Right cardiac atrium (tissue), 5 donors: ENCODE data around the gene UMAD1. TPM values are rescaled to one million over a fixed set of nuclear protein-coding genes. Genes with fewer than 3 reads are reported as not detected.

Experiments
- ATAC-seq, 2 donors: fragments of 200-7000 bp; cut with Tn5 transposase; one replicate each; pipeline versions ENCODE4 v1.8.0 to v1.9.1; 2020; ENCODE audit warnings: moderate library complexity in 2 of 2, mild to moderate bottlenecking in 1 of 2
- DNase-seq, 3 donors: peaks; one replicate each; pipeline ENCODE4 v3.0.0-alpha.2; 2020
- H3K27ac ChIP-seq: one replicate; pipeline ENCODE4 v1.5.1; 2013; ENCODE audit warnings: mild to moderate bottlenecking, low read length, control low read depth, moderate library complexity
- H3K27me3 ChIP-seq: one replicate; pipeline ENCODE4 v1.6.1; 2013; ENCODE audit not compliant: control insufficient read depth, insufficient read depth
- H3K4me1 ChIP-seq: one replicate; pipeline ENCODE4 v1.6.1; 2013; ENCODE audit warnings: low read length; ENCODE audit not compliant: control insufficient read depth, insufficient read depth
- H3K4me3 ChIP-seq: one replicate; pipeline ENCODE4 v1.5.1; 2013; ENCODE audit warnings: low read length, control low read depth
- H3K9me3 ChIP-seq: one replicate; pipeline ENCODE4 v1.6.1; 2013; ENCODE audit warnings: low read length; ENCODE audit not compliant: control insufficient read depth
- WGBS: extraction: QIAGEN DNeasy Blood & Tissue Kit; methylation state at CpG from one replicate; pipeline ENCODE4 v1.1.7; 2013; 5-methylcytosine and 5-hydroxymethylcytosine counted together
- intact Hi-C, 4 donors: fragments of 100-400 bp; cut with DNase I; formaldehyde crosslinking; loops; one replicate each; pipeline versions ENCODE4 v1.11.0 to v1.14.0; 2022 to 2023
- polyA plus RNA-seq: library from polyadenylated mRNA; stranded (reverse); fragments of 200-250 nt; gene quantifications from one replicate; pipeline ENCODE4 v1.2.3, GENCODE V29; 2013
- total RNA-seq, 4 donors: library from RNA; stranded (reverse); fragmentation: NEBNext Ultra II Directional; extraction: Animal tissue kit (Norgen Biotek cat#: 25700); gene quantifications; one replicate each; pipeline ENCODE4 v1.2.1, GENCODE V29; 2021
- donor health status: healthy with polysubstance abuse.
- donor health status: DM: no; HTN: yes; CAD: no.
- donor health status: DM: no; HTN: no; CAD: no.
- donor health status: DM: no; HTN: yes; CAD: no; lungs with severe emphysema.
- donor health status: DM: yes; HTN: yes; CAD: no.

The UMAD1 gene
- total and polyA plus RNA-seq, 5 donors, result 8.0 to 14.6 (median 12.8) TPM

DNA sequence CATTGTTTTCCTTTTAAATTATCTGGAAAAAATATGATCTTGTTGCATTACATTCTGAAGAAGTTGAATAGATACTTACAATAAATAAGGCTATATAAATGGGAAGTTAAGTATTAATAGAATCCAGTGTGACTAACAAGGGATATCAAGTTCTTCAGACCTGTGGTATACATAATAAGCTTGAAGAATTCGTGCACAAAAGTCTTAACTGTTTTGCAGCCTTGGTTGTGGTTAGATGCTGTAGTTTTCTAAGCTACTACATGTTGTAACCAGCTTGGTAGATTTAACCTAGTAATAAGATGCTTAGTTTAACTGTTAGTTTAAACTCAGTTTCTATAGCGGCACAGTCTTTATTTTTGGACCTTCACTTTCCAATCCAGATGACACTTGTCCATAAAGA lies 221.8 kb downstream of the UMAD1 start:
- WGBS, result 69% methylated on average over 2 of the region's 2 CpGs
- no peak overlapping the region for H3K4me3 ChIP-seq
- no peaks in the 10 kb centered on the region for H3K9me3 ChIP-seq
- H3K4me1 ChIP-seq, result no peaks in the 10 kb centered on the region
- no peak overlapping the region for H3K27ac ChIP-seq
- no peak for ATAC-seq
- intact Hi-C loops, result no loop called here
- no peak for DNase-seq
- H3K27me3 ChIP-seq, result no peaks in the 10 kb centered on the region

GRCh38 chr7:7867846-7868571 lies 227.5 kb downstream of the UMAD1 start:
- H3K4me1 ChIP-seq, result peaks cover 2% of the 10 kb centered on the region
- DNase-seq (peak in 1 of 3 donors; percentile 46), ATAC-seq (peak; percentile 64 to 85)
- intact Hi-C loops, result no loop called here
- H3K4me3 ChIP-seq, result no peak overlapping the region
- WGBS, result 55% methylated on average over 10 of the region's 10 CpGs
- no peaks in the 10 kb centered on the region for H3K9me3 ChIP-seq
- H3K27me3 ChIP-seq, result no peaks in the 10 kb centered on the region
- H3K27ac ChIP-seq, result no peak overlapping the region

DNA sequence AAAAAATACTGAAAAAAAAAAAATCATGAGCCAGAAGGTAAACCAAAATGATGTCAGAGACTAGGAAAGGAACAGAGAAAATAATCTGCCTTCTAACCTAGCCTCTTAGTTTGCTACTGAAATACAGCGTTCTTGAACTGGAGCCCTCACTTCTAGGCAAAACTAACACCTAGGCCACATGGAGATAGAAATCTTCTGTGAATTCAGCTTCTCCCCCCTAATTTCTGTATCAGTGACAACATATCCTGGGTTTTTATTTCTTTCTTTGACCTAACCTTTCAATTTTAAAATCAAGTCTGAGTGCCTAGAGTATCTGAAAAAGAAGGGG lies 228.0 kb downstream of the UMAD1 start:
- Histone ChIP-seq H3K27ac (no peak overlapping the region), H3K4me3 (no peak overlapping the region), H3K4me1 (peaks cover 2% of the 10 kb centered on the region), H3K27me3 (no peaks in the 10 kb centered on the region), H3K9me3 (no peaks in the 10 kb centered on the region)
- intact Hi-C loops, result no loop called here
- WGBS, result 65% methylated on average over 1 of the region's 1 CpG
- DNase-seq, result no peak
- peak in 1 of 2 donors; percentile 13 for ATAC-seq

- Histone ChIP-seq H3K4me3 (no peak overlapping the region), H3K4me1 (peaks cover 2% of the 10 kb centered on the region), H3K27ac (no peak overlapping the region), H3K9me3 (no peaks in the 10 kb centered on the region), H3K27me3 (no peaks in the 10 kb centered on the region)
- DNase-seq, result no peak
- intact Hi-C loops, result no loop called here
- 0% methylated on average over 1 of the region's 1 CpG for WGBS
- peak in 1 of 2 donors; percentile 49 for ATAC-seq
These were observed 228.5 kb downstream of the UMAD1 start for GRCh38 chr7:7869036-7869435.

DNA sequence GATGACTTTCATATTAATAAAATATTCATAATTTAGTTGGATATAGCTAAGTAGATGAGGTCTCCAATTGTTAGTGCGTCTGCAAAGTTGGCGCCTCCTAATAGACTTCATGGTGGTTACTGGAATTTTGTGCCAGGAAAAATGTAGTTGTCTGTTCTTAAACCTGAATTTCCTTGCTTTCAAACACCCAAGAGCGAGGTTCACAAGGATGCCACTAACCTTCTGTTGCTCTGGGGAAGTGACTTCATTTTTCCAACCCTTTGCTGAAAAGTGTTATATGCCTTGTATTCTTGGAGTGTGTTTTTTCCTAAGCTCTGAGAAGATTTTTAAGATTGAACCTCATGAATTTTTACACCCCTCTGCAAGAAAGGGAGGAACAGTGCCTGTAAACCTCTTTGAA lies 229.1 kb downstream of the UMAD1 start:
- Histone ChIP-seq H3K27me3 (no peaks in the 10 kb centered on the region), H3K4me3 (no peak overlapping the region), H3K27ac (no peak overlapping the region), H3K4me1 (peaks cover 2% of the 10 kb centered on the region), H3K9me3 (no peaks in the 10 kb centered on the region)
- no peak for DNase-seq
- intact Hi-C loops, result no loop called here
- ATAC-seq, result peak in 1 of 2 donors; percentile 34
- 90% methylated on average over 3 of the region's 3 CpGs for WGBS

DNA sequence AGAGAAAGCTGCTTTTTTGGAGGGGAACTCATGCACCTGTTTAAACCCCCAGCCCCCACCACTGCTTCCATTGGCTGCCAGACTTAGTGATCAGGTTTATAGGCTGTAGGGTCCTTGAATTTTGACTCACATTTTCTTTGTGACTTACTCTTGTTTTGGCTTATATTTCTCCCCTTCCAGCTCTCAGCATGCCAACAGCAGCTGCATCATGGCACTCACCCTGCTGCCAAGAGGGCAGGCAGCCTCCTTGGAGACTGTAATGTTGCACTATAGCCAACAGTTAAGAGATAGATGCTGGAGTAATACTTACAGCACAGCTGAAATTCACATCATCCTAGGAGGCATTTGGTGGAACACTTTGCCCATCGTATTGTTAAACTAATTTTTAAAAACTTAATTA lies 230.0 kb downstream of the UMAD1 start:
- ATAC-seq (no peak), DNase-seq (no peak)
- H3K9me3 ChIP-seq, result no peaks in the 10 kb centered on the region
- intact Hi-C loops, result no loop called here
- H3K4me1 ChIP-seq, result peaks cover 2% of the 10 kb centered on the region
- WGBS, result 77% methylated on average over 1 of the region's 1 CpG
- H3K27ac ChIP-seq, result no peak overlapping the region
- no peaks in the 10 kb centered on the region for H3K27me3 ChIP-seq
- no peak overlapping the region for H3K4me3 ChIP-seq

DNA sequence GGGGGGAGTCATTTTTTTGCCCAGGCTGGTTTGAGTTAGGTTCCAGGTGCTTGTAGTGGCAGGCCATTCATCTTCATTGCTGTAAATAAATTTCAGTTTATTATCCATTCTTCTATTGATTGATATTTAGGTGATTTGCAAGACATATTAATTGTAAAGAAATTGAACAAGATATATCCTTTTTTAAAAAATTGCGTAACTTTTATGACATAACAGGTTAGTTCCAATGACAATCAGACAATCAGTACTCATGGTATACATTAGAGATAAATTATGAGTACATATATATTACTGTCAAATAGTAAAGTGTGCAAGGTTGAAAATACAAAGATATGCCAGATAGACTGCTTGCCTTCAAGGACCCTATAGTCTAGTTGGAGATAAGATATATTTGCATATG lies 235.9 kb downstream of the UMAD1 start:
- no peak for ATAC-seq
- intact Hi-C loops, result no loop called here
- 98% methylated on average over 1 of the region's 1 CpG for WGBS

GRCh38 chr7:7881581-7881980 lies 241.0 kb downstream of the UMAD1 start:
- no peak for DNase-seq
- 90% methylated on average over 6 of the region's 6 CpGs for WGBS
- no peak overlapping the region for H3K4me3 ChIP-seq
- intact Hi-C loops, result no loop called here
- no peak overlapping the region for H3K27ac ChIP-seq
- H3K27me3 ChIP-seq, result no peaks in the 10 kb centered on the region
- ATAC-seq, result no peak
- peaks cover 1% of the 10 kb centered on the region for H3K4me1 ChIP-seq
- H3K9me3 ChIP-seq, result no peaks in the 10 kb centered on the region

More for the DNA sequence above, 235.9 kb downstream of the UMAD1 start:
- Histone ChIP-seq H3K4me1 (no peaks in the 10 kb centered on the region), H3K4me3 (no peak overlapping the region), H3K27me3 (no peaks in the 10 kb centered on the region), H3K27ac (no peak overlapping the region), H3K9me3 (no peaks in the 10 kb centered on the region)
- no peak for DNase-seq

DNA sequence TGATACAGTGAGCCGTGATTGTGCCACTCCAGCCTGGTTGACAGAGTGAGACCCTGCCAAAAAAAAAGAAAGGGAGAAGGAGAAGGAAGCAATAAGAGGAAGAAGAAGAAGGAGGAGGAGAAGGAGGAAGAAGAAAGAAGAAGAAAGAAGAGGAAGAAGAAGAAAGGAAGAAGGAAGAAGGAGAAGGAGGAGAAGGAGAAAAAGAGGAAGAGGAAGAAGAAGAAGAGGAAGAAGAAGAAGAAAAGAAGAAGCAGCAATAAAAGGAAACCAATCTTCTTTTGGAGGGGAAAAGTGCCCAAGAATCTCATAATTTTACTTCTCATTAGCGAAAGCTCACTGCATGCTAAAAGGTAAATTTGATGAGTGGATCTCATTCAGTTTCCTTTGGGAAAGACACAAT lies 242.3 kb downstream of the UMAD1 start:
- H3K9me3 ChIP-seq, result no peaks in the 10 kb centered on the region
- peaks cover 1% of the 10 kb centered on the region for H3K4me1 ChIP-seq
- no peak for ATAC-seq
- no peak overlapping the region for H3K27ac ChIP-seq
- intact Hi-C loops, result no loop called here
- DNase-seq, result no peak
- WGBS, result 91% methylated on average over 2 of the region's 2 CpGs
- no peak overlapping the region for H3K4me3 ChIP-seq
- H3K27me3 ChIP-seq, result no peaks in the 10 kb centered on the region

DNA sequence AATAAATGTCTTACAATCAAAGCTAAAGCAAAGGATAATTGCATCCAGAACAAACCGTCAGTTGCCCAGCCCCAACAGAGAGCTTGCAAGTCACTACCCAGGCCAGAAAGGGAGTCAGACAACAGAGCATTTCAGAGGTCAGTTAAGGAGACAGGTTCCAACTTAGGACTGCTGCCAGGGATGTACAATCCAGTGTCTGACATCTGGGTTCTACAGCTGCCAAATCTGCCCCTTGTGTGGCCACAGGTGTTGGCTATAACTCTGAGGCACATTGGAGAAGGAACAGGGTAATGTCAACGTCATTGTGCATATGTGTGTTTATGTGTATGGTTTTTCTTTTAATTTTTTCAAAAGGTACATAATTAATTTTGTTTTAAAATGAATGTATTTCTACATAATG lies 242.8 kb downstream of the UMAD1 start:
- no peak for ATAC-seq
- H3K9me3 ChIP-seq, result no peaks in the 10 kb centered on the region
- intact Hi-C loops, result no loop called here
- DNase-seq, result no peak
- H3K4me3 ChIP-seq, result no peak overlapping the region
- H3K27ac ChIP-seq, result no peak overlapping the region
- H3K27me3 ChIP-seq, result no peaks in the 10 kb centered on the region
- H3K4me1 ChIP-seq, result peaks cover 1% of the 10 kb centered on the region
- WGBS, result 73% methylated on average over 2 of the region's 2 CpGs

GRCh38 chr7:7884855-7885254 lies 244.3 kb downstream of the UMAD1 start:
- Histone ChIP-seq H3K4me3 (no peak overlapping the region), H3K4me1 (peaks cover 1% of the 10 kb centered on the region), H3K9me3 (no peaks in the 10 kb centered on the region), H3K27ac (no peak overlapping the region), H3K27me3 (no peaks in the 10 kb centered on the region)
- intact Hi-C loops, result no loop called here
- DNase-seq (no peak), ATAC-seq (no peak)
- WGBS, result 48% methylated on average over 3 of the region's 3 CpGs
